Activated CD8-positive, alpha-beta memory T cell treated with anti-CD3 and anti-CD28 coated beads, Interleukin-2, amount 50 U/mL, for 24 hours (primary cell): ENCODE data around the gene KIF5A.

ENCODE experiments used
- DNase-seq: peaks from one replicate; pipeline ENCODE4 v3.0.0-alpha.2; 2020; ENCODE audit errors: extremely low read depth

The KIF5A gene

DNA sequence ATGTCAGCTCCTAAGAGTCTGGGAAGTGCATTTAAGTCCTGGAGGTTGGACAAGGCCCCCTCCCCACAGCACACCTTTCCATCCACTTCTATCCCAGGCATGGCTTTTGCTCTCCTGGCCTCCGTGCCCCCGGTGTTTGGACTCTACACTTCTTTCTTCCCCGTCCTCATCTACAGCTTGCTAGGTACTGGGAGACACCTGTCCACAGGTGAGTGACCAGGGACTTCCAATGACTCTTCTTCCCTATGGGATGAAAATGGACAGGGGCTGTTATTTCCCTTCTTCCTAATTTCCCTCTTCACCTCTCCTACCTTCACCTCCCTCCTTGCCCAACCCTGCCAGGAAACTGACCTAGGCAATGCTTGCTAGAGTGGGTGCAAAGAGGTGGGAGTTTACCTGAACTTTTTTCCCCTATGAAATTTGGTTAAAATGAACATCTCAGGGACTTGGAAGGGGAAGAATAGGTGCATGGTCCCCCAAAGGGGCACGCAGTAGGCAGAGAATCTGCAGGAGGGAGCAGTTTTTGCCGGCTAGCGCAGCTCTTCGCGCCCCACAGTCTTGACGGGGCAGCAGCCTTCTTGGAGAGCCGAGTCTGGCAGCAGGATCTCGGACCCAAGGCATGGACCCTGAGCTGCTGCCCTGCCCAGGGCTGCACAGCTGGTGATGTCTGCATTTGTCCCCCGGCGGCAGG is 70.5 kb downstream of the KIF5A start:
- DNase-seq, result no peak

DNA sequence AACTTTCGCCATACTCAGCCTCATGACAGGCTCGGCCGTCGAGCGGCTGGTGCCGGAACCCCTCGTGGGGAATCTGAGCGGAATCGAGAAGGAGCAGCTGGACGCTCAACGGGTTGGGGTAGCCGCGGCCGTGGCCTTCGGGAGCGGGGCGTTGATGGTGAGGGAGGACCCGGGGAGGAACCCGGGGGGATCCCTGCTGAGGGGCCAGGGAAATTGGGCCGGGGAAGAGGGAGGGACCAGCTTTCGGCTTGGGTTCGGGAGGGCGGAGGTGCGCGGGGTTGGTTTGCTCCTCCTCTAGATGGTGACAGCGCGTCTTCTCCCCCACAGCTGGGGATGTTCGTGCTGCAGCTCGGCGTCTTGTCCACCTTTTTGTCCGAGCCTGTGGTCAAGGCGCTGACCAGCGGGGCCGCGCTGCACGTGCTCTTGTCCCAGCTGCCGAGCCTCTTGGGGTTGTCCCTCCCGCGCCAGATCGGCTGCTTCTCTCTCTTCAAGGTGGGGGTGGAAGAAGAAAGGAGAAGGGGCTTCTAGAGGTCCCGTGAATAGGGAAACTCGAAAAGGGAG is 71.2 kb downstream of the KIF5A start:
- no peak for DNase-seq

- DNase-seq, result no peak
These were observed 71.9 kb downstream of the KIF5A start for GRCh38 chr12:57621497-57622292.

GRCh38 chr12:57622293-57623245 is 72.7 kb downstream of the KIF5A start:
- no peak for DNase-seq

DNA sequence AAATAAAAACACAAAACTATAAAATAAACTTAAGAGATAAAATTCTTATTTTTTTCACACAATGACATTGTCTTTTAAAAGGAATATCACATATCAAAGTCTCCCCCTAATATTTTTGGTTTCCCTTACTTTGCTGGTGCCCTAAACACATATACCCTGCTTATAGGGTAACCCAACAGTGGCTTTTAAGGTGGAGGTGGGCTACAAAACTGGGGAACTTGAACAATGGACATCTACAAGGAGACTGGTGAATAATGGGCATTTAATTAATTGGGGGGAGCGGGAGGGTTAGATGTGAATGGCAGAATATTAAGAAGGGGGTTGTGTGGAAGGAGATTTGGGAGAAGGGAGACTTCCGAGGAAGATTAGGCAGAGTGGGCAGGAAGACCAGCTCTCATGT is 73.5 kb downstream of the KIF5A start:
- DNase-seq, result no peak

DNA sequence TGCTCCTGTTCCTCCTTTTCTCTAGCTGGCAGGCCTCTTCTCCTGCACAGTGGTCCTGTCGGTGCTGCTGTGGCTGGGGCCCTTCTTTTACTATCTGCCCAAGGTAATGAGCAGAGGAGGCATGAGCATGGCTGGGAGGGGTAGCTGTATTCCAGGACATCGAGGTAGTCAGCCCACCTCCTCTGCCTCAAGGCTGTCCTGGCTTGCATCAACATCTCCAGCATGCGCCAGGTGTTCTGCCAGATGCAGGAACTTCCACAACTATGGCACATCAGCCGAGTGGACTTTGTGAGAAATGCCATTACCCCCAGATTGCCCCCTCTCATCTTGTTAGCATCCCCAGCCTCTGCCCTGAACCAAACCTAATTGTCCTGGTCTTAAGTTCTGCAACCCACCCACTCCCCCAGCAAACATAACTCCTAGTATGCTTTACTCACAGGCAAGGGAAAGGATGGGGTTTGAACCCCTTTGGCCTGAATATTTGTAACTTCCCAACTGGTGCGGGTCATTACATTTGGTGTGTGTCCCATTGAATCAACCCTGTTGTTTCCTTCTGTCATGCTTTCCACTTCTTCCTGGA is 74.1 kb downstream of the KIF5A start:
- no peak for DNase-seq

DNA sequence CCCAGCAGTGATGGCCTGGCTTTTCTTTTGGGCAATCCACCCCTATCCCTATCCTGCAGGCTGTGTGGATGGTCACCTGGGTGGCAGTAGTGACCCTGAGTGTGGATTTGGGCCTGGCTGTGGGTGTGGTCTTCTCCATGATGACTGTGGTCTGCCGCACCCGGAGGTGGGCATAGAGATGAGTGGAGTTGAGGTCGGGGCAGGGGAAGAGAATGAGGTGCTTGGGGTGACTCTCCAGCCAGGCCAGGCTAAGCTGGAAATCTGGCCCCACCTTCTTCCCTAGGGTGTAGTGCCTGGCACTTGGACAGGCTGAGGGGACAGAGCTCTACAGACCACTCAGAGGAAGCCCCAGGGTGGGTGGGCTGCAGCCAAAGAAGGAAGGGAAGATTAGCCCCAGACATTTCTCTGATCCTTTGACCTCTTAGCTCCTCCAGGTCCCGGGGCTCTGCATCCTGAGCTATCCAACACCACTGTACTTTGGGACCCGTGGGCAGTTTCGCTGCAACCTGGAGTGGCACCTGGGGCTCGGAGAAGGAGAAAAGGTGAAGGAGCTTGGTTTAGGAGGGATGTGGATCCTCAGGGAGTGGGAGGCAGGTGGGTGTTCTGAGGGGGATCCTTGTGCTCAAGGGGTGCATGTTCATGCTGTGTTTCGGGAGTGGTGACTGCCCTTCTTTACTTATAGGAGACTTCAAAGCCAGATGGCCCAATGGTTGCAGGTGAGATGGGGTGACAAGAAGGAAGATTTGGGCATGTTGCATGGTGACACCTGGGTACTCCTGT is 74.8 kb downstream of the KIF5A start:
- DNase-seq, result no peak

DNA sequence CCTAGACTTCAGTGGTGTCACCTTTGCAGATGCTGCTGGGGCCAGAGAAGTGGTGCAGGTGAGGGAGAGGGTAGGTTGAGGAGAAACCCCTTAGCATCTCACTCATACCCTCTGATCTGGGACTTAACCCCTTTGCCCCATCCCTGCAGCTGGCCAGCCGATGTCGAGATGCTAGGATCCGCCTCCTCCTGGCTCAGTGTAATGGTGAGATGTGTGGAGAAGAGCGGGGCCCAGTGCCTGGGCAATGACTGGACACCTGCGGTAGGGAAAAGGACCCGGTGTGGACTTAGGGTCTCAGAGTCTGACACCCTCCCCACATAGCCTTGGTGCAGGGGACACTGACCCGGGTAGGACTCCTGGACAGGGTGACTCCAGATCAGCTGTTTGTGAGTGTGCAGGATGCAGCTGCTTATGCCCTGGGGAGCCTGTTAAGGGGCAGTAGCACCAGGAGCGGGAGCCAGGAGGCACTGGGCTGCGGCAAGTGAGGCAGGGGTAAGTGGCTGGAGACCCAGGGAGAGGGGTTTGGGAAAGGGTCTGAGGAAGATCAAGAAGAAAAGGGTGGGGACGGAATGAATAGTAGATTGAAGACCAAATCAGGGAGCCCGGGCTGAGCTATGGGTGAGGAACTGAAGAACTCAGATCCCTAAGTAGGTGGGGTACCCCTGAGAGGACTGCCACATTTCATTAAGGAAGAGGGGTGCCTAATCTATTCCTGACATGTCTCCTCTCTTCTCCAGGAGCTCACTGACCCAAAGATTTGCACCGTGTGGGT is 75.6 kb downstream of the KIF5A start:
- no peak for DNase-seq

- DNase-seq, result no peak
These were observed 76.5 kb downstream of the KIF5A start for GRCh38 chr12:57626111-57626920.

- no peak for DNase-seq
These were observed 77.1 kb downstream of the KIF5A start for GRCh38 chr12:57626921-57627445.

GRCh38 chr12:57627501-57628279 is 77.8 kb downstream of the KIF5A start:
- DNase-seq, result no peak

DNA sequence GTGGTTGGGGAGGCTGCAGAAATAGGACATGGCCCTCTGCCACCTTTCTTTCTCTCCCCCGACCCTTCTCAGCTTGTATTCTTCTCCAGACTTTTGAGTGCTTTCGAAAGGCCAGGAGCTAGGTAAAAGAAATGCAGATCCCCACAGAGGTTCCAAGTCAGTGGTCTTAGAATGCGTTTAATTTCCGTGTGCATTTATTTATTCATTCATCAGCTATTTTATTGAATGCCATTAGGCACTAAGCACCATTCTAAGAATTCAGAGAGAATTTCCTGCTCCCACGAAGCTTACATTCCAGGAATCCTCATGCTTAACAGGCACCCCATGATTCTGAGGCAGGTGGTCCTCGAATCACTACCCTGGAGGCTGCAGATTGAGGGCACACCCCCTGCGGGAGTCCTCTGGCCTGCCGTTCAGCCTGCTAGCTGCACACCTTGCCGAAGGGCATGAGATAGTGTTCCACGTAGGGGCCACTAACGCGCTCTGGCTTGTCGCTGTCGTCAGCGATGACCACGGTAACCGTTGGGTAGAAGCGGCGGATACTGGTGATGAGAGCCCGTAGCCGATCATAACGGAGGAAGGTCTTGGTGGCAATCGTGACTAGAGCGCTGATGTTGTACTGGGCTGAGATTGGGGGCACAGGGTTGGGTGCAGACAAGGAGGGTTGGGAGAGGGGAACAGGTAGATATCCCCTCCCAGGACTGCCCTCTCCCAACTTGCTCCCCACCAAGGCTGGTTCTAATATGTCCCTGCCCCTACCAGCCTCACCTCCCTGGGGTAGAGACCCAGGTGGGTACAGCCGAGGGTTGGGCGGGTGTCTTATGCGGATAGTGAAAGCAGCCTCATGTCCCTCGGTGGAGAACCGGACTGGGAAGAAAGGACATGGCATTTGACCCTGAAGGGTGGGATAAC is 78.7 kb downstream of the KIF5A start:
- DNase-seq, result no peak

DNA sequence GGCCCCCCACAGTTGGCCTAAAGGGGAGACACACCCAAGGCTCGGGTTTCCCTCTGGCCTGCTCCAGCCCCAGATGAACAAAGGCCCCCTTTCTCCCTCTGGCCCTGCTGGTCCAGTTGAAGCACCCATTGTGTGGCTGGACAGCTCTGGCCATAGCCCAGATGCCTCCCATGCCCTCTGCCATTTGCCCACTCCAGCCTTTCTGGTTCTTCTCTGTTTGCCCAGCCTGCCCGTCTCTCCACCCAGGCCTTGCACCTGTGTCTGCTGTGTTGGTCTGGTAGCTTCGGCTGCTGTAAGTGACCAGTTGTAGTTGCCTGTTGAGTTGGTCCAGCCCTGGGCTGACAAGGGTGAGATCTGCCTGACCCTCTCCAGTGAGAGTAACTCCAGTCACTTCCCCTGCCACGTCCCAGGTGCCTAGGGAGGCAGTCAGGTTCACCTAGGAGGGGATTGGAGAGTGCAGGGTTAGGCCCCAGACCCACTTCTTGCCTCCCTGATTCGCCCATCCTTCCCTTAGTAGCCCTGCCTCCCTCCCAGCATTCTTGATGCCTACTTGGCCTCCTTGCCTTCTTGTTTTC is 80.1 kb downstream of the KIF5A start:
- DNase-seq, result no peak

DNA sequence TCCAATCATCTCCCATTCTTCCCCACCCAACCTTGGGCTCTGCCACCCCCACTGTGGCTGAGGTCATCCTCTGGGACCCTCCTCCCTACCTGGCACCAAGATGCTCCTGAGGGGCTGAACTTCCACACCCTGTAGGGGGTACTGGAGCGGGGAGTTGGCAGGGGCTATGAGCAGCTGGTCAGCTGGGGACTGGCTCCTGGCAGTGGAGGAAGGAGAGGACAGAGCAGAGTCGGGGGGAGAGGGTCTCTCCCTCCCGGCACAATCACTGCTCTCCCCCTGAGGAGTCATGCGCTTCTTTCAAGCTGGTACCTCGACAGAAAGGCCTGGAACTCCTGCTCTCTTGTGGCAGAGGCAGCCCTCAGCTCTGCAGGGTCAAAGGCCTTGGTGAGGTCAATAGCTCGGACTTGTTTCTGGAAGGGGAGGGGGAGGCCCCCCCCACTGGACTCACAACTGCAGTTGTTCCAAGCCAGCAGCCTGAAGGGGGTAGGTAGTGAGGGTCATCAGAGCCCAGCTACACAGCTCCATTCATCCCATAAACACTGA is 81.1 kb downstream of the KIF5A start:
- no peak for DNase-seq

DNA sequence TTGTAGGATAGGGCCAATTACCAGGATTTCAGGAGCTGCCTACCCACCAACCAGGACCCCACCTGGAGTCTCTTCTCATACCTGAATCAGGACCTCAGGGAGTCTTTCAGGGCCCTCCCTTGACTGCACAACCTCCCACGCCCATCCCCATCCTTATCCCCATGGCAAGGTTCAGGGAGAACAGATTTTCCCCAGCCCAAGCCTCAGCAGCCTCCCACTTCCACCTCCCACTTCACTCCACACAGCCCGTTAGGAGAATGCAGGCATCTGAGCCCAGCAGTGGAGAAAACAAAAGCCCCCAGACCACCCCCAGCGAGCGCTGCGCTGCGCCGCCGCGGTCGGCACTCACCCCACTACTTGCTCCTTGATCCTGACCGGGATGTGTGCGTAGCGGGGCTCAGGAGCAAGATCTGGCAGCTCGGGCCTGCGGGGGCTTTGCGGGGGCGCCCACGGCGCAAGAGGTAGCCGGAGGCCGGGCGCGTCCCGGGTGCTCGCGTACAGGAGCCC is 81.8 kb downstream of the KIF5A start:
- no peak for DNase-seq
